ENCODE data around the gene ITGAE.

Gene ITGAE

GRCh38 chr17:3689262-3690093 is 111.5 kb downstream of the ITGAE start:
- DNase-seq, result no peak

- no peak for DNase-seq
Observed at GRCh38 chr17:3688852-3689261, 112.1 kb downstream of the ITGAE start.

GRCh38 chr17:3688027-3688553 is 112.9 kb downstream of the ITGAE start:
- DNase-seq, result no peak

GRCh38 chr17:3685174-3685573 is 115.8 kb downstream of the ITGAE start:
- no peak for DNase-seq

- DNase-seq, result peak; percentile 64 to 67
Observed at GRCh38 chr17:3683054-3683511, 117.9 kb downstream of the ITGAE start.

GRCh38 chr17:3682033-3682432 is 119.0 kb downstream of the ITGAE start:
- no peak for DNase-seq

GRCh38 chr17:3681565-3681964 is 119.4 kb downstream of the ITGAE start:
- DNase-seq, result no peak

GRCh38 chr17:3681057-3681456 is 119.9 kb downstream of the ITGAE start:
- DNase-seq, result no peak

GRCh38 chr17:3679531-3680126 is 121.4 kb downstream of the ITGAE start:
- DNase-seq, result no peak

- DNase-seq, result no peak
Observed at GRCh38 chr17:3678821-3679530, 122.0 kb downstream of the ITGAE start.

GRCh38 chr17:3678095-3678820 is 122.7 kb downstream of the ITGAE start:
- no peak for DNase-seq

- DNase-seq, result no peak
Observed at GRCh38 chr17:3675886-3676285, 125.1 kb downstream of the ITGAE start.

- no peak for DNase-seq
Observed at GRCh38 chr17:3672571-3672970, 128.4 kb downstream of the ITGAE start.

GRCh38 chr17:3669548-3669947 is 131.4 kb downstream of the ITGAE start:
- no peak for DNase-seq

- DNase-seq, result peak in 1 of 2 donors; percentile 1
Observed at GRCh38 chr17:3669085-3669347, 132.0 kb downstream of the ITGAE start.

- peak; percentile 97 to 98 for DNase-seq
Observed at GRCh38 chr17:3668279-3669084, 132.5 kb downstream of the ITGAE start, which contains the start of the genes EMC6 and TAX1BP3. TSS of gene EMC6 (plus strand) at chr17:3668812. CDS start at chr17:3669147, 335 bp downstream. TSS of gene TAX1BP3 (minus strand) at chr17:3668578. CDS start at chr17:3668526, 52 bp downstream.

GRCh38 chr17:3667366-3668278 is 133.4 kb downstream of the ITGAE start:
- no peak for DNase-seq

GRCh38 chr17:3666516-3666915 is 134.5 kb downstream of the ITGAE start:
- DNase-seq, result no peak

- DNase-seq, result no peak
Observed at GRCh38 chr17:3665834-3666233, 135.2 kb downstream of the ITGAE start.

Measured in CD4-positive, alpha-beta T cell treated with Interleukin-4 for 1 hour (primary cell).